ENCODE measurements around the gene SYNGR2.

- TF ChIP-seq CTCF (IDR thresholded peaks at IDR 0.05) (no peak), POLR2AphosphoS5 (IDR thresholded peaks at IDR 0.05) (no peak), EP300 (IDR thresholded peaks at IDR 0.05) (no peak)
These were observed 51.2 kb downstream of the SYNGR2 start for GRCh38 chr17:78219396-78220150.

Data from stomach (tissue), 4 donors.